ENCODE data around the gene RPL18.

DNA sequence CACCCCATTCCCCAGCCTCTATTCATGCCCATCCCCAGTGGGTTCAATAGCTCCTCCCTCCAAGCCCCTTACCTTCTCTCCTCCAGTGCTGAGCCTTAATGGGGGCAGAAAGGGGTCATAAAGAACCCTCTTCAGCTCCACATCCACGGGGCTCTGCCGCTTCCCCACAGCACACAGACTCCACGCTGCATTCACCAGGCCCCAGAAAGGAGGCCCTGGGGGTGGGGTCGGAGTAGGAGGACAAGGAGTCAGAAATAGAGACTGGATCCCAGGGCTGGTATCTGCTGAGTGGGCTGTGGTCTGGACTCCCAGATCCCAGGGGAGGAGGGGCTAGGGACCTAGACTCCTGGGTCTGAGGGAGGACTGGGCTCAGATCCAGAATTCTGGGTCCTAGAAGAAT is 25.4 kb upstream of the RPL18 start:
- TF ChIP-seq CTCF (IDR thresholded peaks at IDR 0.05) (no peak), POLR2A (IDR thresholded peaks at IDR 0.05) (no peak), POLR2AphosphoS5 (IDR thresholded peaks at IDR 0.05) (no peak), EP300 (IDR thresholded peaks at IDR 0.05) (no peak)
